NCI-H345 treated with DMSO at 0.1 percent for 48 hours (cell line): Measurements from ENCODE around the gene FGF1.

ENCODE experiments used
- DNase-seq: peaks from one replicate; lab custom pipeline; 2025; ENCODE audit not compliant: unreplicated experiment; lab: John Stamatoyannopoulos, UW

FGF1 gene

GRCh38 chr5:142644640-142645361 lies 41.1 kb downstream of the FGF1 start:
- no peak for DNase-seq

- DNase-seq = no peak
Measured at GRCh38 chr5:142644127-142644526, 41.8 kb downstream of the FGF1 start.

GRCh38 chr5:142643634-142644033 lies 42.3 kb downstream of the FGF1 start:
- no peak for DNase-seq

GRCh38 chr5:142642427-142642826 lies 43.5 kb downstream of the FGF1 start:
- no peak for DNase-seq

GRCh38 chr5:142641711-142642110 lies 44.2 kb downstream of the FGF1 start:
- no peak for DNase-seq

- no peak for DNase-seq
Measured at GRCh38 chr5:142640316-142641005, 45.4 kb downstream of the FGF1 start.

GRCh38 chr5:142639455-142639854 lies 46.4 kb downstream of the FGF1 start:
- no peak for DNase-seq

- no peak for DNase-seq
Measured at GRCh38 chr5:142637871-142638270, 48.0 kb downstream of the FGF1 start.

- DNase-seq = no peak
Measured at GRCh38 chr5:142636698-142637324, 49.1 kb downstream of the FGF1 start.

- DNase-seq = no peak
Measured at GRCh38 chr5:142636093-142636492, 49.8 kb downstream of the FGF1 start.

GRCh38 chr5:142634216-142635011 lies 51.5 kb downstream of the FGF1 start:
- no peak for DNase-seq

- no peak for DNase-seq
Measured at GRCh38 chr5:142630927-142631539, 54.9 kb downstream of the FGF1 start.

- no peak for DNase-seq
Measured at GRCh38 chr5:142627383-142628217, 58.3 kb downstream of the FGF1 start.

GRCh38 chr5:142626786-142627185 lies 59.1 kb downstream of the FGF1 start:
- DNase-seq = no peak

GRCh38 chr5:142626099-142626498 lies 59.8 kb downstream of the FGF1 start:
- DNase-seq = no peak

GRCh38 chr5:142621227-142621626 lies 64.7 kb downstream of the FGF1 start:
- DNase-seq = no peak

- no peak for DNase-seq
Measured at GRCh38 chr5:142619815-142620214, 66.1 kb downstream of the FGF1 start.

GRCh38 chr5:142618130-142618523 lies 67.8 kb downstream of the FGF1 start:
- DNase-seq = no peak

- DNase-seq = no peak
Measured at GRCh38 chr5:142617416-142618129, 68.3 kb downstream of the FGF1 start.
